Activated B cell treated with CpG ODN at 0.5 μM for 24 hours (primary cell): Measurements from ENCODE around the gene ADCY6. TPM values are rescaled to one million over a fixed set of nuclear protein-coding genes. Genes with fewer than 3 reads are reported as not detected.
A peak's percentile ranks its signal among the peaks of the same experiment; 100 is the strongest.

Source experiments
- ATAC-seq: fragments of 200-7000 bp; cut with Tn5 transposase; one replicate; pipeline ENCODE4 v1.10.0; 2021; ENCODE audit warnings: low read depth, mild to moderate bottlenecking, moderate library complexity
- CTCF ChIA-PET: fragments of 350-600 bp; sonication (Branson Sonifier 250); formaldehyde crosslinking; loops from one replicate; lab custom pipeline; 2021; ENCODE audit warnings: antibody characterized with exemption; lab: Charles Lee
- POLR2A ChIA-PET: fragments of 350-600 bp; sonication (Branson Sonifier 250); formaldehyde crosslinking; loops from one replicate; lab custom pipeline; 2021; ENCODE audit warnings: antibody characterized with exemption; lab: Charles Lee
- DNase-seq: peaks from one replicate; pipeline ENCODE4 v3.0.0; 2022
- H3K27ac Mint-ChIP-seq: one replicate; pipeline ENCODE4 v1.8.0; 2020; ENCODE audit warnings: mixed read lengths
- H3K27me3 Mint-ChIP-seq: one replicate; pipeline ENCODE4 v1.8.0; 2021; ENCODE audit warnings: mixed read lengths
- H3K36me3 Mint-ChIP-seq: one replicate; pipeline ENCODE4 v1.8.0; 2021; ENCODE audit warnings: low read depth, mixed read lengths
- H3K4me1 Mint-ChIP-seq: one replicate; pipeline ENCODE4 v1.8.0; 2021; ENCODE audit warnings: mixed read lengths
- H3K4me3 Mint-ChIP-seq: one replicate; pipeline ENCODE4 v1.8.0; 2020; ENCODE audit warnings: mild to moderate bottlenecking, mixed read lengths
- H3K9me3 Mint-ChIP-seq: one replicate; pipeline ENCODE4 v1.8.0; 2020; ENCODE audit warnings: mixed read lengths
- CTCF ChIP-seq: fragments of 200-600 bp; IDR thresholded peaks from one replicate; pipeline ENCODE4 v1.8.0; 2022; ENCODE audit warnings: antibody characterized with exemption, mild to moderate bottlenecking
- intact Hi-C: fragments of 100-400 bp; cut with micrococcal nuclease; formaldehyde crosslinking; loops from one replicate; pipeline ENCODE4 v1.15.1; 2024
- total RNA-seq: library from RNA; stranded (reverse); gene quantifications from 2 replicates; pipeline ENCODE4 v1.2.3, GENCODE V29; 2022

ADCY6 gene
- total RNA-seq, 1 donor from 2014 or later: 0.60 TPM

- H3K36me3 Mint-ChIP-seq: no peaks in the 10 kb centered on the region
- ChIA-PET CTCF (interaction anchor here (1.7 kb wide), 1 partner anchor 47 kb away, joined by 8 read pairs; no protein-coding TSS in a partner anchor), POLR2A (interaction anchor here (1.4 kb wide), 1 partner anchor 15 kb away, joined by 3 read pairs; no protein-coding TSS in a partner anchor)
- intact Hi-C loops: no loop called here
- ATAC-seq: no peak
- DNase-seq: no peak
- H3K9me3 Mint-ChIP-seq: no peaks in the 10 kb centered on the region
- no peak overlapping the region for H3K27ac Mint-ChIP-seq
- H3K4me3 Mint-ChIP-seq: no peak overlapping the region
- H3K4me1 Mint-ChIP-seq: peaks cover 6% of the 10 kb centered on the region
- TF ChIP-seq CTCF: no peak
- H3K27me3 Mint-ChIP-seq: peaks cover 8% of the 10 kb centered on the region
Observed at GRCh38 chr12:48800457-48800856, 11.6 kb upstream of the ADCY6 start.

- DNase-seq: no peak
- intact Hi-C loops: no loop called here
- TF ChIP-seq CTCF: no peak
- H3K27ac Mint-ChIP-seq: no peak overlapping the region
- peaks cover 6% of the 10 kb centered on the region for H3K4me1 Mint-ChIP-seq
- H3K36me3 Mint-ChIP-seq: no peaks in the 10 kb centered on the region
- H3K9me3 Mint-ChIP-seq: no peaks in the 10 kb centered on the region
- H3K4me3 Mint-ChIP-seq: no peak overlapping the region
- H3K27me3 Mint-ChIP-seq: peaks cover 12% of the 10 kb centered on the region
- ATAC-seq: no peak
- ChIA-PET POLR2A (no interaction called here), CTCF (interaction anchor here (0.9 to 6.1 kb wide), 2 partner anchors 18 to 43 kb away, joined by 3 to 119 read pairs; no protein-coding TSS in a partner anchor)
Observed at GRCh38 chr12:48796976-48797375, 8.1 kb upstream of the ADCY6 start.

GRCh38 chr12:48795550-48796455 lies 6.9 kb upstream of the ADCY6 start:
- CTCF ChIA-PET: interaction anchor here (0.9 to 6.1 kb wide), 9 partner anchors 15 to 192 kb away, joined by 3 to 119 read pairs (median 4); no protein-coding TSS in a partner anchor
- Mint-ChIP-seq H3K36me3 (no peaks in the 10 kb centered on the region), H3K27me3 (peaks cover 7% of the 10 kb centered on the region), H3K9me3 (no peaks in the 10 kb centered on the region), H3K4me3 (no peak overlapping the region), H3K27ac (no peak overlapping the region), H3K4me1 (peaks cover 6% of the 10 kb centered on the region)
- intact Hi-C loops: loop anchor here (1.0 to 2.0 kb wide), 2 partner anchors 43 to 253 kb away; no protein-coding TSS in a partner anchor
- POLR2A ChIA-PET: interaction anchor here (0.8 to 1.0 kb wide), 2 partner anchors 26 to 42 kb away, joined by 3 to 14 read pairs; no protein-coding TSS in a partner anchor
- TF ChIP-seq CTCF: peak; percentile 44
- peak; percentile 85 for ATAC-seq
- DNase-seq: peak; percentile 42

DNA sequence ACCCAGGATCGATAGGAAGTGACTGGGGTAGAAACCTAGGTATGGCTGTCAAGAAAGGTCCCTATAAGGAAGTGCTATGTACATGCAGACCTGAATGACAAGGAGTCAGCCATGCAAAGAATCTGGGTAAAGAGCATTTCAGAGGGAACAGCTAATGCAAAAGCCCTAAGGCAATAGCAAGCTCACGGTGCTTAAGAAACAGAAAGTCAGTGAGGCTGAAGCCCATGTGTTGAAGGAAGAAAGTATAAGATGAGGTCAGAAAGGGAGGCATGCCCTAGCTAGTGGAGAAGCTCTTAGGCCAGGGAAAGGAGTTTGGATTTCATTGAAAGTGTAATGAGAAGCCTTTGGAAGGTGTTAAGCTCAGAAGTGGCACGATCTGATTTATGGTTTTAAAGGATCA lies 6.0 kb upstream of the ADCY6 start:
- ATAC-seq (no peak), DNase-seq (no peak)
- intact Hi-C loops: loop anchor here (1.0 to 2.0 kb wide), 2 partner anchors 42 to 252 kb away; no protein-coding TSS in a partner anchor
- H3K36me3 Mint-ChIP-seq: no peaks in the 10 kb centered on the region
- no peak overlapping the region for H3K27ac Mint-ChIP-seq
- H3K9me3 Mint-ChIP-seq: no peaks in the 10 kb centered on the region
- H3K4me1 Mint-ChIP-seq: peaks cover 10% of the 10 kb centered on the region
- no peak overlapping the region for H3K4me3 Mint-ChIP-seq
- H3K27me3 Mint-ChIP-seq: peaks cover 14% of the 10 kb centered on the region
- ChIA-PET POLR2A (interaction anchor here (0.6 to 0.8 kb wide), 2 partner anchors 26 to 42 kb away, joined by 3 read pairs; no protein-coding TSS in a partner anchor), CTCF (interaction anchor here (0.6 to 6.1 kb wide), 11 partner anchors 16 to 201 kb away, joined by 3 to 119 read pairs (median 4); no protein-coding TSS in a partner anchor)
- TF ChIP-seq CTCF: no peak
